HCT116 (cell line): ENCODE results near the gene NR1H4. TPM values are rescaled to one million over a fixed set of nuclear protein-coding genes. Genes with fewer than 3 reads are reported as not detected.
"Not testable (repeated sequence)": the region's sequence is repeated elsewhere in the genome, so short reads cannot be mapped to it uniquely, and the experiment has no call there.

Experiments
- ATAC-seq: fragments of 200-7000 bp; cut with Tn5 transposase; 2 replicates; pipeline ENCODE4 v1.9.1; 2020; ENCODE audit warnings: mild to moderate bottlenecking, moderate library complexity
- BruUV-seq: library from RNA; stranded (reverse); fragments of 400-500 nt; replicated peaks from 2 replicates; lab custom pipeline; 2021; lab: Mats Ljungman, UMichigan
- CTCF ChIA-PET: fragments of 300-600 bp; sonication (Branson Sonifier 250); formaldehyde crosslinking; loops from one replicate; lab custom pipeline; 2021; ENCODE audit warnings: antibody characterized with exemption; lab: Charles Lee
- POLR2A ChIA-PET: fragments of 300-600, 350-600 bp; sonication (Branson Sonifier 250); formaldehyde crosslinking; loops from one replicate; lab custom pipeline; 2021; ENCODE audit warnings: antibody characterized with exemption; lab: Charles Lee
- RAD21 ChIA-PET, 2 experiments: fragments of 300-600 bp; sonication (Branson Sonifier 250); formaldehyde crosslinking; loops; one replicate each; lab custom pipeline; 2023; ENCODE audit warnings: low total read pairs in 2 of 2; ENCODE audit not compliant: uncharacterized antibody in 2 of 2, unreplicated experiment in 2 of 2, low non-redundant PET in 1 of 2; lab: Charles Lee
- DNase-seq: peaks from one replicate; pipeline ENCODE4 v3.0.0-alpha.2; 2010; ENCODE audit warnings: low read depth, low spot score
- H2AFZ ChIP-seq: fragments of 200-600 bp; shearing (Covaris generic), sonication (generic); 2 replicates; pipeline ENCODE4 v1.6.1; 2017; ENCODE audit warnings: low read depth, mixed run types, mixed read lengths, antibody characterized with exemption, low read length; ENCODE audit not compliant: poor library complexity, severe bottlenecking
- H3K27ac ChIP-seq: 2 replicates; pipeline ENCODE4 v1.5.1; 2012; ENCODE audit warnings: low read depth, low read length
- H3K27me3 ChIP-seq: fragments of 200-600 bp; sonication (generic); 2 replicates; pipeline ENCODE4 v1.6.1; 2016; ENCODE audit warnings: mixed run types, low read length, mixed read lengths; ENCODE audit not compliant: insufficient read depth
- H3K36me3 ChIP-seq, 2 experiments: fragments of 200-500 bp in 1 of 2; fragments of 200-600 bp in 1 of 2; sonication (Bioruptor generic) in 1 of 2; sonication (generic) in 1 of 2; 2 replicates each; pipeline versions ENCODE4 v1.5.1 to v1.6.1; 2014 to 2016; ENCODE audit warnings: low read length in 2 of 2, inconsistent platforms in 1 of 2, mixed read lengths in 1 of 2, mixed run types in 1 of 2; ENCODE audit not compliant: insufficient read depth in 2 of 2, control insufficient read depth in 1 of 2
- H3K4me1 ChIP-seq, 2 experiments: fragments of 200-600 bp in 1 of 2; sonication (generic) in 1 of 2; 2 replicates each; pipeline versions ENCODE4 v1.5.1 to v1.6.1; 2012 to 2017; ENCODE audit warnings: low read length in 2 of 2, inconsistent platforms in 1 of 2, mild to moderate bottlenecking in 1 of 2, mixed read lengths in 1 of 2, mixed run types in 1 of 2, moderate library complexity in 1 of 2; ENCODE audit not compliant: insufficient read depth in 2 of 2, control insufficient read depth in 1 of 2
- H3K4me2 ChIP-seq: fragments of 200-600 bp; sonication (generic); 2 replicates; pipeline ENCODE4 v1.6.1; 2017; ENCODE audit warnings: mixed run types, low read length, mixed read lengths
- H3K4me3 ChIP-seq, 2 experiments: fragments of 200-600 bp in 1 of 2; sonication (generic) in 1 of 2; replicated peaks in 1 of 2; 2 replicates each; pipeline ENCODE4 v1.5.1; 2011 to 2016; ENCODE audit warnings: low read length in 2 of 2, control low read depth in 1 of 2, low read depth in 1 of 2, mild to moderate bottlenecking in 1 of 2, mixed read lengths in 1 of 2, mixed run types in 1 of 2
- H3K79me2 ChIP-seq: fragments of 200-600 bp; sonication (generic); 2 replicates; pipeline ENCODE4 v1.6.1; 2017; ENCODE audit warnings: mild to moderate bottlenecking, mixed run types, low read length, moderate library complexity, mixed read lengths; ENCODE audit not compliant: insufficient read depth
- H3K9ac ChIP-seq: fragments of 200-600 bp; sonication (generic); 2 replicates; pipeline ENCODE4 v1.6.1; 2016; ENCODE audit warnings: low read length, mixed read lengths
- H3K9me2 ChIP-seq: fragments of 200-600 bp; sonication (generic), shearing (Covaris generic); 2 replicates; pipeline ENCODE4 v1.6.1; 2017; ENCODE audit warnings: mixed run types, mild to moderate bottlenecking, moderate library complexity; ENCODE audit not compliant: insufficient read depth
- H3K9me3 ChIP-seq, 2 experiments: fragments of 200-500 bp in 1 of 2; fragments of 200-600 bp in 1 of 2; sonication (Bioruptor generic) in 1 of 2; sonication (generic) in 1 of 2; 2 replicates each; pipeline ENCODE4 v1.6.1; 2014 to 2017; ENCODE audit warnings: low read length in 2 of 2, mixed read lengths in 2 of 2, inconsistent platforms in 1 of 2, low read depth in 1 of 2, mild to moderate bottlenecking in 1 of 2, mixed run types in 1 of 2, moderate library complexity in 1 of 2; ENCODE audit not compliant: control insufficient read depth in 1 of 2, insufficient read depth in 1 of 2
- H4K20me1 ChIP-seq: fragments of 200-600 bp; sonication (generic), shearing (Covaris generic); 2 replicates; pipeline ENCODE4 v1.6.1; 2017; ENCODE audit warnings: mixed run types, mild to moderate bottlenecking, moderate library complexity; ENCODE audit not compliant: insufficient read depth
- CBX3 ChIP-seq: IDR thresholded peaks from 2 replicates; pipeline ENCODE4 v1.6.1; 2012; ENCODE audit warnings: low read depth
- CEBPB ChIP-seq: IDR thresholded peaks from 2 replicates; pipeline ENCODE4 v1.6.1; 2012; ENCODE audit warnings: low read depth
- EZH2phosphoT487 ChIP-seq: fragments of 200-600 bp; IDR thresholded peaks from 2 replicates; pipeline ENCODE4 v1.6.1; 2018; ENCODE audit warnings: antibody characterized with exemption, borderline replicate concordance
- JUND ChIP-seq: IDR thresholded peaks from 2 replicates; pipeline ENCODE4 v1.6.1; 2012
- POLR2A ChIP-seq: IDR thresholded peaks from 2 replicates; pipeline ENCODE4 v1.7.0; 2011; ENCODE audit warnings: borderline replicate concordance; ENCODE audit not compliant: insufficient read depth, insufficient read length; ENCODE audit errors: extremely low read depth
- SIN3A ChIP-seq: IDR thresholded peaks from 2 replicates; pipeline ENCODE4 v1.6.1; 2012; ENCODE audit warnings: low read depth
- SP1 ChIP-seq: IDR thresholded peaks from 2 replicates; pipeline ENCODE4 v1.6.1; 2012; ENCODE audit warnings: low read depth
- SRF ChIP-seq: IDR thresholded peaks from 2 replicates; pipeline ENCODE4 v1.6.1; 2012; ENCODE audit warnings: low read depth
- ZBTB33 ChIP-seq: IDR thresholded peaks from 2 replicates; pipeline ENCODE4 v1.6.1; 2011; ENCODE audit warnings: mild to moderate bottlenecking, low read length, moderate library complexity; ENCODE audit not compliant: insufficient replicate concordance; ENCODE audit errors: extremely low read depth
- ZNF274 ChIP-seq: fragments of 200-500 bp; sonication (Bioruptor generic); IDR thresholded peaks from 2 replicates; pipeline ENCODE4 v1.6.1; 2014; ENCODE audit warnings: mild to moderate bottlenecking, low read depth, low read length, inconsistent platforms
- intact Hi-C: fragments of 100-400 bp; cut with micrococcal nuclease; formaldehyde crosslinking; loops from 2 replicates; pipeline ENCODE4 v1.10.0; 2022
- total RNA-seq: library from RNA; stranded (reverse); gene quantifications from one replicate; pipeline ENCODE4 v1.2.1, GENCODE V29; 2021; ENCODE audit not compliant: unreplicated experiment
- TF ChIP-seq, protein P1 (sequence below): IDR thresholded peaks from 2 replicates; pipeline ENCODE4 v1.6.1; 2012

NR1H4 gene
- total RNA-seq, 1 experiment from 2014 or later: not detected

DNA sequence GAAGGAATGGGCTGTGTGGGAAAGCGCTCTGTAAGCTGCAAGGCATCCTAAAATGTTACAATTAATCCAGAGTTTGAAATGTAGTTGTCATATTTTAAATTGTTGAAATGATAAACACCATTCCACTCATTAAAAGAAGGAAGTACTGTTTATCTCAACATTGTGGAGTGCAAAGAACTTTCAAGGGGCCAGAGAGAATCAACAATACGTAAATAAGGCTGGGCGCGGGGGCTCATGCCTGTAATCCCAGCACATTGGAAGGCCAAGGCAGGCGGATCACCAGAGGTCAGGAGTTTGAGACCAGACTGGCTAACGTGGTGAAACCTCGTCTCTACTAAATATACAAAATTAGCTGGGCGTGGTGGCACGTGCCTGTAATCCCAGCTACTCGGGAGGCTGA lies 24.5 kb downstream of the NR1H4 start (continued):
- TF ChIP-seq ZBTB33 (no peak), SRF (no peak)

DNA sequence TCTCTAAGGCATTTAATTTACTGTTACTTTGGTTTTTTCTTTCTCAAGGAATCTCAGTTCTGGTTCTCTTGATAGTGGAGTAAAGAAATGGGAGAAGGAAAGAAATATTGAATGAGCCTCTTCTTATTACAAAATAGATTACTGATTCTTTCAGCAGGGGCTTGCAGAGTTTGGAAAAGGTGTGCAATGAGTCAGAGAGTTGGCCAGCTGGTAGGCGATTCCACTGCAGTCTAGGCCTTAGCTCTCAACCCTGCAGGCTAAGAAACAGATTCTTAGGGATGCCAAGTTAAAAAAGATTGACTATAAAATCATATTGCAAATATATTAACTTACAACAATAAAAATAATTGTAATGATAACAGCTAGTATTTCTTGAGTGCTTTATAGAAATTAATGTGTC lies 25.8 kb downstream of the NR1H4 start:
- Histone ChIP-seq H3K4me3 (no peak overlapping the region), H3K9me2 (no peaks in the 10 kb centered on the region), H3K79me2 (no peaks in the 10 kb centered on the region), H4K20me1 (no peaks in the 10 kb centered on the region), H3K9ac (no peak overlapping the region), H2AFZ (no peak overlapping the region), H3K4me1 (no peaks in the 10 kb centered on the region), H3K36me3 (no peaks in the 10 kb centered on the region), H3K27me3 (no peaks in the 10 kb centered on the region), H3K4me2 (no peak overlapping the region), H3K27ac (no peak overlapping the region), H3K9me3 (no peaks in the 10 kb centered on the region)
- intact Hi-C loops: no loop called here
- CTCF ChIA-PET: no interaction called here
- DNase-seq (no peak), ATAC-seq (no peak)
- RAD21 ChIA-PET: no interaction called here
- POLR2A ChIA-PET: no interaction called here
- no TSS peak for BruUV-seq
- TF ChIP-seq ZNF274: no peak
- TF ChIP-seq CEBPB: no peak
- TF ChIP-seq SIN3A: no peak
- TF ChIP-seq EZH2phosphoT487: no peak
- TF ChIP-seq, protein P1, sequence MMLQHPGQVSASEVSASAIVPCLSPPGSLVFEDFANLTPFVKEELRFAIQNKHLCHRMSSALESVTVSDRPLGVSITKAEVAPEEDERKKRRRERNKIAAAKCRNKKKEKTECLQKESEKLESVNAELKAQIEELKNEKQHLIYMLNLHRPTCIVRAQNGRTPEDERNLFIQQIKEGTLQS: no peak
- no peak for TF ChIP-seq CBX3
- no peak for TF ChIP-seq SP1
- no peak for TF ChIP-seq JUND
- no peak for TF ChIP-seq POLR2A
- TF ChIP-seq ZBTB33: no peak

DNA sequence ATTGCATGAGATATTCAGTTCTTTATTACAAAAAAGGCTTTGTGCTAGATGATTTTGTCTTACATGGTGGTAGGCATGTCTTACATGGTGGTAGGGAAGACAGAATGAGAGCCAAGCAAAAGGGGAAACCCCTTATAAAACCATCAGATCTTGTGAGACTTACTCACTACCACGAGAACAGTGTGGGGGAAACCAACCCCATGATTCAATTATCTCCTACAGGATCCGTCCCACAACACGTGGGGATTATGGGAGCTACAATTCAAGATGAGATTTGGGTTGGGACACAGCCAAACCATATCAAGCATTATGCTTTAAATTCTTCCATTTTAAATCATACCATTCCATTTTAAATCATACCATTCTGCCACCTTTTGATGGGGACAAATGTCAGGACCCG lies 29.1 kb downstream of the NR1H4 start:
- H3K79me2 ChIP-seq, BruUV-seq, ATAC-seq, H3K27me3 ChIP-seq, H3K4me3 ChIP-seq, RAD21 ChIA-PET, H2AFZ ChIP-seq, H3K4me2 ChIP-seq, POLR2A ChIA-PET, H3K9ac ChIP-seq, H3K4me1 ChIP-seq, CTCF ChIA-PET, H3K27ac ChIP-seq, H3K36me3 ChIP-seq, DNase-seq, H4K20me1 ChIP-seq, intact Hi-C loops, H3K9me3 ChIP-seq, H3K9me2 ChIP-seq: not testable (repeated sequence)
